Loucy (cell line): ENCODE data around the gene ETNPPL.

ENCODE experiments used
- CTCF ChIP-seq: fragments of 200-600 bp; sonication (generic); conservative IDR thresholded peaks from 2 replicates; pipeline ENCODE4 v1.5.1; 2014; ENCODE audit warnings: mild to moderate bottlenecking, antibody characterized with exemption, low read length
- EZH2phosphoT487 ChIP-seq: fragments of 200-600 bp; IDR thresholded peaks from 2 replicates; pipeline ENCODE4 v1.6.1; 2018; ENCODE audit warnings: antibody characterized with exemption, mild to moderate bottlenecking, moderate library complexity, borderline replicate concordance

GRCh38 chr4:108796173-108796572 is 33.3 kb upstream of the ETNPPL start:
- no peak for TF ChIP-seq CTCF
- no peak for TF ChIP-seq EZH2phosphoT487
